GM08714 (cell line): ENCODE measurements around the gene CROCC2.
"Not testable (repeated sequence)": the region's sequence is repeated elsewhere in the genome, so short reads cannot be mapped to it uniquely, and the experiment has no call there.

Experiments used
- H3K4me3 ChIP-seq: fragments of 200-500 bp; sonication (Bioruptor generic); 2 replicates; pipeline ENCODE4 v1.5.1; 2014; ENCODE audit warnings: mild to moderate bottlenecking, low read length, inconsistent platforms
- ZNF274 ChIP-seq: IDR thresholded peaks from 2 replicates; pipeline ENCODE4 v1.6.1; 2012; ENCODE audit warnings: mild to moderate bottlenecking, low read depth, low read length

CROCC2 gene

DNA sequence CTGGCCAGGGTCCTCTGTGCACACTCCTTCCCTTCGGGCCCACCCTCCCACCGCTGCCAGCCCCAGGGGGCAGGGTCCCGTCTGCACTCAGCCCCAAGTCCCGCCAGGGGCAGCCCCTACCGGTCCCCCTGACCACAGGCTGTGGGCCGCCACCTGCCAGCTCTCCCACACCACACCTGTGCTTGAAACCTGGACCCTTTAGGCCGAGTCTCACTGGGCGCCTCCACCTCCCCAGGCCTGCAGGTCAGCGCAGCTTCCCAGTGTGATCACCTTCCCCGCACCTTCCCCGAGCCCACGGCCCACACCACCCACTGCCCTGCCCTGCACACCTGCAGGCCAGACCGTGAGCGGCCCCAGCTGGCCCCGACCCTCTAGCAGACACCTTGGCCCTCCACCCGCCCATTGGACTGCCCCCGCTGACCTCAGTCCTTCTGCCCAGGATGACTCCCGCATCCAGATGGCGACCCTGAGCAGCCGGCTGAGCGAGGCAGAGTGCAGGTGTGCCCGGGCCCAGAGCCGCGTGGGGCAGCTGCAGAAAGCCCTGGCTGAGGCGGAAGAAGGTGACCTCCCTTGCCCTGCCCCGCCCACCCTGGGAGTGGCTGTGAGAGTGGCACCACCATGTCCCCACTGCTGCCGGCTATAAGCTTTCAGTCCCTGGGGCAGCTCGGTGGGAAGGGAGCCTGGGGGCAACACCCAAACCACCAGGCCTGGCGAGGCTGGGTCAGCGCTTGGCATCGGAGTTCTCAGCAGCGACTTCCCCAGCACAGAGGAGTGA is 61.0 kb downstream of the CROCC2 start:
- no peak overlapping the region for H3K4me3 ChIP-seq
- no peak for TF ChIP-seq ZNF274

DNA sequence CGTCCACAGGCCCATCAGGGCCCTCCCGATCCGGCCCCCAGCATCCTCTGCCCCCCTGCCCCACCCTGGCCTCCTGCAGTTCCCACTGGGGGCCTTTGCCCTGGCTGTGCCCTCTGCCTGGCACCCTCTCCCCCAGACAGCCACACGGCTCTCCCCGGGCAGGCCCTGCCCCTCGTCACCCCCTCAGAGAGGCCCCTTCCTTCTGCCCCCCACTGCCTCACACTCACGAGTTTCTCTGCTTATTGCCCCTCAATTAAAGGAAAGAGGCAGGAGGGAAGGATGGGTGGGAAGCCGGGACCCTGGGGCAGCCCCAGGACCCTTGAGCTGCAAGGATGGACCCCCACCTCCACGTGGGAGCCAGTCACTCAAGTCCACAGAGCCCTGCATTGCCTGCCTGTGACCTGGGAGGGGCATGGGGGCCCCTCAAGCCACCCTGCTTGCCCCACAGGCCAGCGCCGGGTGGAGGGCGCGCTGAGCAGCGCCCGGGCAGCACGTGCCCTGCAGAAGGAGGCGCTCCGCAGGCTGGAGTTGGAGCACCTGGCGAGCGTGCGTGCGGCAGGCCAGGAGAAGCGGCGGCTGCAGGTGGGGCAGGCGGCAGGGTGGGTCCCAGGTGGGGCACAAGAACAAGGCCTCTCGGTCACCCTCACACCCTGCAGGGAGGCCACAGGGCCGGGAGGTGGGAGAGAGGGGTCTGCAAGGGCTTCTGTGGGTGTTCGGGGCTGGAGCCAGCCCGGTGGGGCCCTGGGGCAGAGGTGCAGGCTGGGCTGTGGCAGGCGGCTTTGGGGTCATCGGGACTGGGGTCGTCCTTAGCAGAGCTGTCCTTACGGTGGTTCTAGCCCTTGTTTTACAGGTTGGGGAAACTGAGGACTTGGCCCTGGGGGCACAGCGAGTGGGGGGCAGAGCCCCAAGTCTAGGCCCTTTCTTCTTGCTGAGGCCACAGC is 61.8 kb downstream of the CROCC2 start:
- TF ChIP-seq ZNF274, result no peak
- H3K4me3 ChIP-seq, result no peak overlapping the region

DNA sequence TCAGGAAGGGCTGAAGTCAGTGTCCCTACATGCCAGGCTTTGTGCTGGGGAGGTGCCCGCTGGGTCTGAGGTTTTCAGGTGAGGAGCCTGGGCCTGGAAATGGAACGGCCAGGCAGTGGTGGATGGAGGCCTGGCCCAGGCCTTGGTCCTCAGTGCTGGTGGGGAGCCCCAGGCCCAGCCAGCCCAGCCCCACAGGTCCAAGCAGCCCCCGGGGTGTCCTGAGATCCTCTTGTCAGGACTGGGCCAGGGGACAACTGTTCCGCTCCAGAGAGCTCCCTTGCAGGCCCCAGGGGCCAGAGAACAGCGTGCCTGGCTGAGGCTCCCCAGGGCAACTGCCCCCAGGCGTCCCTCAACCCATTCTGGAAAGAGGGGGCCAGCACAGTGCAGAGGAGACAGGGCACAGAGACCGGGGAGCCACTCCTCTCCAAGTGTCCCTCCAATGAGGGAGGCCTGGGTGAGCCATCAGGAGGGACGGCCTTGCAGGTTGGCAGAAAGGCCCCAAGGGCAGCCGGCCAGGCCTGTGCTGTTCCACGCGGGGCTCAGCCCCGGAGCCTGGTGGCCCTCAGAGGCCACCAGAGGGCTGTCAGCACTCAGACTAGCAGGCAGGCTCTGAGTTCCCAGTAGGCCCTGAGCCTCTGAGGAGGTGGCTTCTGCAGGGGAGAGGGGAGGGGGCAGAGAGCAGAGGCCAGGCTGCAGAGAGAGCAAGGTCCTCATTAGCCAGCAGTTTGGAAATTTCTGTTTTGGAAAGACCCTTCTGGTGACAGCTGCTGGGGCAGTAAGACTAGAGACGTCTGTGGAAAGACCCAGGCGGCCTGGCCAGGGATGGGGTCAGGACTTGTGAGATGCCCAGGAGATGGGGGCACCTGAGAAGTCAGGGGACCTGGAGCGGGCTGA is 62.8 kb downstream of the CROCC2 start:
- no peak for TF ChIP-seq ZNF274

DNA sequence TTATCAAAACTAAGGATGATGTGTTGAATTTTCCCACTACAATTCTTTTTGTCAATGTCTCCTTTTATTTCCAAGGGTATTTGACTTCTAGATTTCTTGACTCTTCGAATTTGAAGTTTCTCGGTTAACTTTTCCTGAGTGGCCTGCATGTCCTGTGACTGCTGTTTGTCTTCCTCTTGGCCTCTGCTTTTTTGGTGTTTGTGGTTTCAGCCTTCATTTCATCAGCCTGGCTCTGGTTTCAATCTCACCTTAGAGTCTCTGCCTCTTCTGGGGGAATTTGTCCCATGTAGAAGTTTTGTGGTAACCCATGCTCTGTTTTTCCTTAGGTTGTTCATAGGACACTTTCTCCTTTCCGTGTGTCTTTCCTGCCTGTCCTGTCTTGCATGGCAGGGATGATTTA is 64.0 kb downstream of the CROCC2 start:
- no peak for TF ChIP-seq ZNF274

More for the DNA sequence above, 62.8 kb downstream of the CROCC2 start:
- no peak overlapping the region for H3K4me3 ChIP-seq

DNA sequence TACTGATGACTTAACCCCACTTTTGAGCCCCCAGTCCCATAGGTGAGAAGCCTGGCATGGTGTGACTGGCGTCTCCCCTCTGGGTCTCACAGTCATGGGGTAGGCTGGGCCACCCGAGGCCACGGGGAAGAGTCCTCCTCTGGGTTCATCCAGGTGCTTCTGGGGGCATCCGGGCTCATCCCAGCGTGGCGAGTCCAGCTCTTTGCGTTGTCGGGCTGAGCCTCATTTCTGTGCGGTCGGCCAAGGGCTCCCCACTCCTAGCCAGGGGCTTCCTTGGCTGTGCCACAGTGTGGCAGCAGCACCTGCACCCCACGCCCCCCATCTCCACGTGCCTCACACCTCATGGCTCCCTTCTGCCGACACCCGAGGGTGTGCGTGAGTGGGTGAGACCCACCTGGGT is 64.7 kb downstream of the CROCC2 start:
- no peak overlapping the region for H3K4me3 ChIP-seq
- TF ChIP-seq ZNF274, result no peak

More for the DNA sequence above, 64.0 kb downstream of the CROCC2 start:
- no peak overlapping the region for H3K4me3 ChIP-seq

DNA sequence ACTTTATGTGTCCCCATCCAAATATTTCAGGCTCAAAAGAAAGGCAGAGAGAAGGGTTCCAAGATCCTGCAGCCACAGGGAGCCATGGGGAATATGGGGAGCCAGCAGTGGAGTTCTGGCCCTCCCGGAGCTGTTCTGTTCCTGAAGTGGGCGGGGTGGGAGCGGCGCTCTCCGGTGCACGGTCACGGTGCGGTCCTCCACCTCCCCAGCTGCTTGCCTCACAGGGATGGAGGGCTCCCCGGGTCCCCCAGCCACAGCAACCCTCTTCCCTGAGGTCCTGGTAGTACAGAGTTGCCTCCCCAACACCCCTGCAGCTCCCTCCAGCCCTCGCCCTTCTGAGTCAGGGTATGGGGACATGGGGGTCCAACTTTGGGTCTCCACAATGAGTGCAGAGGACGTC is 66.1 kb downstream of the CROCC2 start:
- no peak for TF ChIP-seq ZNF274
- no peak overlapping the region for H3K4me3 ChIP-seq

DNA sequence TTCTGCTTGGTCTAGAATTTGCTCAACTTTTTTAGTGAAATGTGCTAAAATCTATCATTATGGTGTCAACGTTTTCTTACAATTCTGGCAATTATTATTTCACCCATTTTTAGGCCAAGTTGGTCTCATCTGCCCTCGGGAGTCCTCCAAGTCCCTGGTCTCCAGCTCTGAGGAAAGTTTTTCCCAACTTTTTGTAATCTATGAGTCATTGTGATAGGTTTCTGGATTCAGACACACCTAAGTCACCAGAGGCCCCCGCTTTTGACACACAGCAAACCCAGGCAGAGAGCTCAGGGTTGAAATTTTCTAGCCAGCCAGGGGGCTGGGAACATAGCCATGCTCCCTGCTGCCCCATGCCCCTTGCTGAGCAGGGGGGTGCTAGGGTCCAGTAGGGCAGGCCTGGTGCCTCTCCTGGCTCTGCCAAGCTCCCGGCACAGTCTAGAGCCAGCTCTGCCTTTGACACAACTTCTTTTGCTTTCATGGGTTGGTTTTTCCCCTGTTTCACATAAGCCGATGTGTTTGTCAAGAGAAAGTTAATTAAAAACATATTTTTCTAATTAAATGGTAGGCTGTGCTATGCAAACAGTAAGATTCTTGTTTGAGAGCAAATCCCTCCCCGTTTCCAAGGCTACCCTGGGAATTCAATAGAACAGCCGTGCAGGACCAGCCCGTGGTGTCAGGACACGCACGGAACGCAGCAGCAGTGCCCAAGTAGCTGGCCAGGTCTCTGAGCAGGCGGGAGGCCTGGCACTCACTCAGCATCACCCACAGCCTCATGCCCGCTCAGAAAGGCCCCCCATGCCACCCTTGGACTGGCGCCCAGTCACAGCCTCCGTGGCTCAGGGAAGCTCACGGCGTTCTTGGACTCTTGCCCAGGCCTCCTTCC is 66.7 kb downstream of the CROCC2 start:
- TF ChIP-seq ZNF274, result no peak
- H3K4me3 ChIP-seq, result no peak overlapping the region

DNA sequence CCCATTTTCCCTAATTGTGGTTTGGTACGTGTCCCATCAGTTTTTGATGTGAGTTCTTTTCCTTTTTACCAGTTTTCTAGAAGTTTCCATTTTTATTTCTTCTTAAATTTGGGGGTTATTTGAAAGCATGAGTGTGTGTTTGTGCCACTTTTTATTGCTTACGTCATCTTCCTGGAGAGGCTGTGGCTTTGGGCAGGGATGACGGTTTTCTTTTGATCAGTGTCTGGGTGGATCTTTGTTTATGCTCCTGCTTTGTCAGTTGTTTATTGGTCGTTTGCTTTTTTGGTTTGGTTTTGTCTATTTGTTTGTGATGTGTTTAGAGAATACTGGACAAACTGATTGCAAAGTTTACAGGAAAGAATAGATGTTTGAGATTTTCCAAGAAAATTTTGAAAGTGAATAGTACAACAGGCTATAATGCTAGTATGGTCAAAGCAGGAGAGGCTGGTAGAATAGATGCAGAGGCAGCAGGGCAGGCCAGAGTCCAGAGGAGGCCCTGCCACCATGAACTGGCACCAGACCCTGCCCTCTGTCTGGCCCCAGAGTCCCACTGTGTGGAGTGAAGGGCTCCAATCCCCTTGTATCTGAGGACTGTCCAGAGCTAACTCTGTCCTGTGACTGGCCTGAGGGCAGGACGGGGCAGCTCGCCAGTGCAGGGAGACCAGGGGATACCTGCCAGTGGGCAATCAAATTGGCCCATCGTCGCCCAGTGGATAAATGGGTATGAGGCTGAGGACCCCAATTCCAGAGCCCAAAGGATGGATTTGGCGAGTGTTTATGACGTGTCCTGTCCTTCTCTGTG is 68.8 kb downstream of the CROCC2 start:
- H3K4me3 ChIP-seq, result no peak overlapping the region
- no peak for TF ChIP-seq ZNF274

DNA sequence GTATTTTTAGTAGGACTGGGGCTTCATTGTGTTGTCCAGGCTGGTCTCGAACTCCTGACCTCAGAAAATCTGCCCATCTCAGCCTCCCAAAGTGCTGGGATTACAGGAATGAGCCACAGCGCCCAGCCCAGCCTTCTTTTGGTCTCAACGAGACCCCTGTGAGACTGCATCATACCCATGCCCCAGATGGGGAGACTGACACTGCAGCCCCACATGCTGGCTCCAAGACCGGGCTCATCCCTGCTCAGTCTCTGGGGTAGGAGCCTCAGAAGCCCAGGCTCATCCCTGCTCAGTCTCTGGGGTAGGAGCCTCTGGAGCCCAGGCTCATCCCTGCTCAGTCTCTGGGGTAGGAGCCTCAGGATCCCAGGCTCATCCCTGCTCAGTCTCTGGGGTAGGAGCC is 69.8 kb downstream of the CROCC2 start:
- not testable (repeated sequence) for H3K4me3 ChIP-seq

DNA sequence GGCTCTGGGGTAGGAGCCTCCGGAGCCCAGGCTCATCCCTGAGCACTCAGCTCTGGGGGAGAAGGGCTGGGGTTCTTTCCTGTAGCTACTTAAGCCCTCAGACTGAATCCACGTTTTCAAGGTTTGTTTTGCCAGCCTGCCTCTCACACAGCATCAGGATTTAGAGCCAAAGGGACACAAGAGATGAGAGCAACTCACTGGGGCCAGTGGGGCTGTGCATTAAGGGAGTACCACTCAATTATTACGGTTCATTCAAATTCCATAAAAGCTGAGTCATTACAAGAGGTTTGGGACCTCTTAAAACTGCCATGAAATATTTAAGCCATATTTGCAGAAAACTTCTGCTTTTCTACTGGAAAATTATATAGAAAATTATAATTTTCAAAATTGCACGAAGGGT is 75.1 kb downstream of the CROCC2 start:
- no peak for TF ChIP-seq ZNF274
- H3K4me3 ChIP-seq, result no peak overlapping the region

DNA sequence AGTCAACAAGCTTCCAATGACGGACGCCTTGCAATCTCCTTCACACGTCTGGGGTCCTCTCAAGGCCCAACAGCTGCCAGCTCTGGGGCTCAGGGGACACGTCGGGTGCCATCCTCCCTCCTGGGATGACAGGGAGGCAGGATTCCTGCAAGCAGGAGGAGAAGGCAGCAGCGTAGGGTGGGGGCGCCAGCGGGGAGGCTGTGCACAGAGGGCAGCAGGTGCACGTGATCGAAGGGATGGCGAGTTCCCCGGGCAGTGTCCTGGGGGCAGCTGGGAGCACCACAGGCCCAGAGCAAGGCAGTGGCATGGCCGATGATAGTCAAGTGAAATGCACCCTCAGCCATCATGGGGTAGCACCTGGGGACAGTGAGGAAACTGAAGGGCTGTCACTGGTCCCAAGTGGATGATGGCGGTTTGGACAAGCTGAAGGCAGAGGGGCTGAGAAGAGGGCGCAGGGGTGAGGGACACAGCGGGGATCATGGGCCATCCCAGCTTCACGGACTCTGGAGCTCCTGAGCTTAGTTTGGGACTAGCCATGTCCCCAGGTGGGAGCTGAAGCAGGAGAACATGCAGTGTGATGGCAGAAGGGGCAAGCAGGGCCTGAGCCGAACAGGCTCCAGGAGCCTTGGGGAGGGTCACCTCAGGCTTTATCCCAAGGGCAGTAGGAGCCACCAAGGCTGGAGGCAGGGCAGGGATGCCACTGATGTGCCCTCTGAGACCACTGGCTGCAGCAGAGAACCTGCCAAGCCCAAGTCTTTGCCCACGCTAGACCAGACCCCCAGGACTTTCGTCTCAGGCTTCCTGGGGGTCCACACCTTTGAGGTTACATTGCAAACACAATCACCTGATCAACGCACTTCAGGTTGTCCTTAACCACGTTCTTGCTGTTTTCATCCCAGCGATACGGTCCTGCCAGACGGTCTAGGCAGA is 76.0 kb downstream of the CROCC2 start:
- no peak overlapping the region for H3K4me3 ChIP-seq

More for the DNA sequence above, 76.0 kb downstream of the CROCC2 start:
- TF ChIP-seq ZNF274, result no peak
